Endodermal cell (in vitro differentiated cells): ENCODE measurements around the gene GUCA1A. TPM values are rescaled to one million over a fixed set of nuclear protein-coding genes. Genes with fewer than 3 reads are reported as not detected.

Experiments used
- DNase-seq: peaks from one replicate; pipeline ENCODE4 v3.0.0-alpha.2; 2017
- H3K27ac ChIP-seq: 2 replicates; pipeline ENCODE4 v1.5.1; 2013; ENCODE audit warnings: mild to moderate bottlenecking, low read depth, low read length, moderate library complexity
- H3K27me3 ChIP-seq: 2 replicates; pipeline ENCODE4 v1.6.1; 2013; ENCODE audit warnings: mild to moderate bottlenecking, low read length, moderate library complexity; ENCODE audit not compliant: insufficient read depth, control insufficient read depth, poor library complexity, severe bottlenecking
- H3K36me3 ChIP-seq: 2 replicates; pipeline ENCODE4 v1.7.0; 2013; ENCODE audit warnings: mild to moderate bottlenecking, low read length, moderate library complexity; ENCODE audit not compliant: control insufficient read depth, insufficient read depth
- H3K4me1 ChIP-seq: one replicate; pipeline ENCODE4 v1.7.0; 2013; ENCODE audit warnings: low read length; ENCODE audit not compliant: control insufficient read depth, insufficient read depth
- H3K4me3 ChIP-seq: 2 replicates; pipeline ENCODE4 v1.5.1; 2013; ENCODE audit warnings: mild to moderate bottlenecking, low read length, moderate library complexity
- H3K9ac ChIP-seq: 2 replicates; pipeline ENCODE4 v1.6.1; 2013; ENCODE audit warnings: mild to moderate bottlenecking, low read length, moderate library complexity; ENCODE audit not compliant: poor library complexity, severe bottlenecking; ENCODE audit errors: extremely low read depth
- H3K9me3 ChIP-seq: 2 replicates; pipeline ENCODE4 v1.6.1; 2013; ENCODE audit warnings: mild to moderate bottlenecking, low read length, moderate library complexity; ENCODE audit not compliant: control insufficient read depth
- H3K27ac Mint-ChIP-seq: 2 replicates; pipeline ENCODE4 v1.8.0; 2020; ENCODE audit warnings: mixed read lengths
- H3K27me3 Mint-ChIP-seq: 2 replicates; pipeline ENCODE4 v1.8.0; 2021; ENCODE audit warnings: mild to moderate bottlenecking, mixed read lengths; ENCODE audit not compliant: insufficient read depth
- H3K36me3 Mint-ChIP-seq: 2 replicates; pipeline ENCODE4 v1.8.0; 2020; ENCODE audit warnings: low read depth, mixed read lengths
- H3K4me1 Mint-ChIP-seq: 2 replicates; pipeline ENCODE4 v1.8.0; 2020; ENCODE audit warnings: mixed read lengths
- H3K4me3 Mint-ChIP-seq: 2 replicates; pipeline ENCODE4 v1.8.0; 2020; ENCODE audit warnings: mild to moderate bottlenecking, moderate library complexity, mixed read lengths
- H3K9me3 Mint-ChIP-seq: 2 replicates; pipeline ENCODE4 v1.8.0; 2020; ENCODE audit warnings: mild to moderate bottlenecking, mixed read lengths
- CTCF ChIP-seq: fragments of 200-600 bp; sonication (generic); conservative IDR thresholded peaks from 2 replicates; pipeline ENCODE4 v1.5.0; 2021; ENCODE audit warnings: antibody characterized with exemption, mild to moderate bottlenecking
- WGBS, 2 experiments: methylation state at CpG; one replicate each; pipeline versions ENCODE4 v1.1.5 to v1.1.7; 2013; ENCODE audit warnings: missing lambda C conversion rate in 2 of 2, mixed read lengths in 1 of 2; ENCODE audit not compliant: insufficient coverage in 1 of 2, insufficient read length in 1 of 2; 5-methylcytosine and 5-hydroxymethylcytosine counted together
- total RNA-seq, 2 donors: library from RNA; stranded (reverse); fragmentation: NEBNext Ultra II Directional in 1 of 2; extraction: Animal tissue kit (Norgen Biotek cat#: 25700) in 1 of 2; gene quantifications; 2 replicates in 1 of 2; 3 replicates in 1 of 2; pipeline ENCODE4 v1.2.1, GENCODE V29; 2021

Gene GUCA1A
- total RNA-seq, 2 donors from 2014 or later, result 3.9 to 4.4 TPM

GRCh38 chr6:42158011-42158410 is 15.2 kb upstream of the GUCA1A start:
- Histone ChIP-seq H3K9me3 (no peaks in the 10 kb centered on the region), H3K4me1 (no peaks in the 10 kb centered on the region), H3K27ac (no peak overlapping the region), H3K27me3 (no peaks in the 10 kb centered on the region), H3K4me3 (no peak overlapping the region), H3K36me3 (no peaks in the 10 kb centered on the region), H3K9ac (no peak overlapping the region)
- Mint-ChIP-seq H3K4me1 (peaks cover 7% of the 10 kb centered on the region), H3K27ac (no peak overlapping the region), H3K27me3 (peaks cover 24% of the 10 kb centered on the region), H3K36me3 (no peaks in the 10 kb centered on the region), H3K9me3 (no peaks in the 10 kb centered on the region), H3K4me3 (no peak overlapping the region)
- WGBS, 2 experiments, result 88 to 93% methylated on average over 2 of the region's 2 CpGs
- TF ChIP-seq CTCF, result no peak
- no peak for DNase-seq

- TF ChIP-seq CTCF, result no peak
- no peak overlapping the region for H3K4me3 ChIP-seq
- Mint-ChIP-seq H3K27ac (no peak overlapping the region), H3K4me3 (no peak overlapping the region), H3K4me1 (peaks cover 7% of the 10 kb centered on the region), H3K9me3 (no peaks in the 10 kb centered on the region), H3K27me3 (peaks cover 24% of the 10 kb centered on the region), H3K36me3 (no peaks in the 10 kb centered on the region)
- 86 to 100% methylated on average over 1 to 2 of the region's 2 CpGs for WGBS, 2 experiments
- H3K9me3 ChIP-seq, result no peaks in the 10 kb centered on the region
- H3K36me3 ChIP-seq, result no peaks in the 10 kb centered on the region
- H3K4me1 ChIP-seq, result no peaks in the 10 kb centered on the region
- H3K27ac ChIP-seq, result no peak overlapping the region
- no peak overlapping the region for H3K9ac ChIP-seq
- no peaks in the 10 kb centered on the region for H3K27me3 ChIP-seq
- no peak for DNase-seq
These were observed 14.5 kb upstream of the GUCA1A start for GRCh38 chr6:42158631-42159030.

- H3K4me3 ChIP-seq, result no peak overlapping the region
- no peaks in the 10 kb centered on the region for H3K9me3 ChIP-seq
- no peak for TF ChIP-seq CTCF
- Mint-ChIP-seq H3K4me1 (peaks cover 7% of the 10 kb centered on the region), H3K36me3 (no peaks in the 10 kb centered on the region), H3K9me3 (no peaks in the 10 kb centered on the region), H3K4me3 (no peak overlapping the region), H3K27me3 (peaks cover 19% of the 10 kb centered on the region), H3K27ac (no peak overlapping the region)
- no peaks in the 10 kb centered on the region for H3K36me3 ChIP-seq
- H3K9ac ChIP-seq, result no peak overlapping the region
- H3K4me1 ChIP-seq, result no peaks in the 10 kb centered on the region
- 85 to 86% methylated on average over 4 of the region's 4 CpGs for WGBS, 2 experiments
- no peak for DNase-seq
- H3K27ac ChIP-seq, result no peak overlapping the region
- H3K27me3 ChIP-seq, result no peaks in the 10 kb centered on the region
These were observed 13.6 kb upstream of the GUCA1A start for GRCh38 chr6:42159431-42160024.
